Sigmoid colon (tissue), 7 donors: ENCODE data around the gene TBC1D22A. TPM values are rescaled to one million over a fixed set of nuclear protein-coding genes. Genes with fewer than 3 reads are reported as not detected.

Experiments used
- DNase-seq: peaks from one replicate; pipeline ENCODE4 v3.0.0-alpha.2; 2019
- H3K27ac ChIP-seq, 4 donors: fragments of 200-600 bp; sonication (generic); one replicate each; pipeline ENCODE4 v1.5.1; 2016 to 2019; ENCODE audit warnings: mild to moderate bottlenecking in 1 of 4
- H3K27me3 ChIP-seq, 3 donors: fragments of 200-600 bp; sonication (generic); one replicate each; pipeline ENCODE4 v1.5.1; 2019; ENCODE audit warnings: mild to moderate bottlenecking in 1 of 3
- H3K36me3 ChIP-seq, 4 donors: fragments of 200-600 bp; sonication (generic); one replicate each; pipeline ENCODE4 v1.5.1; 2016 to 2019
- H3K4me1 ChIP-seq, 4 donors: fragments of 200-600 bp; sonication (generic); one replicate each; pipeline ENCODE4 v1.5.1; 2017 to 2019
- H3K4me3 ChIP-seq, 4 donors: fragments of 200-600 bp; sonication (generic); one replicate each; pipeline ENCODE4 v1.5.1; 2017 to 2019; ENCODE audit warnings: mild to moderate bottlenecking in 2 of 4, moderate library complexity in 1 of 4
- H3K9me3 ChIP-seq, 4 donors: fragments of 200-600 bp in 3 of 4; sonication (generic) in 3 of 4; one replicate each; pipeline versions ENCODE4 v1.5.1 to v1.6.1; 2013 to 2019
- EP300 ChIP-seq, 4 donors: sonication (generic); formaldehyde crosslinking; IDR thresholded peaks; one replicate each; pipeline ENCODE4 v1.6.1; 2017; ENCODE audit warnings: antibody characterized with exemption in 4 of 4
- POLR2A ChIP-seq, 2 donors: fragments of 450-650 bp; IDR thresholded peaks; one replicate each; pipeline ENCODE4 v1.6.1; 2016; ENCODE audit warnings: antibody characterized with exemption in 2 of 2, mild to moderate bottlenecking in 2 of 2, moderate library complexity in 2 of 2
- POLR2AphosphoS5 ChIP-seq, 4 donors: sonication (generic); formaldehyde crosslinking; IDR thresholded peaks; one replicate each; pipeline ENCODE4 v1.6.1; 2017; ENCODE audit warnings: antibody characterized with exemption in 4 of 4
- WGBS, 2 donors: extraction: QIAGEN DNeasy Blood & Tissue Kit; methylation state at CpG; one replicate each; pipeline ENCODE4 v1.1.7; 2013; 5-methylcytosine and 5-hydroxymethylcytosine counted together
- intact Hi-C: fragments of 100-400 bp; cut with DNase I; formaldehyde crosslinking; loops from one replicate; pipeline ENCODE4 v1.15.1; 2023
- polyA plus RNA-seq, 3 donors: library from polyadenylated mRNA; stranded (reverse); fragments of 200-250 nt; gene quantifications; one replicate each; pipeline ENCODE4 v1.2.3, GENCODE V29; 2013
- total RNA-seq, 4 donors: library from RNA; depleted of rRNA; stranded (reverse); fragments of >200 nt; gene quantifications; one replicate each; pipeline ENCODE4 v1.1.0, GENCODE V29; 2016
- TF ChIP-seq, protein P1 (sequence below), 4 experiments: fragments of 450-650 bp in 3 of 4; fragments of 200-600 bp in 1 of 4; IDR thresholded peaks; one replicate each; pipeline ENCODE4 v1.5.1; 2016 to 2019; ENCODE audit warnings: antibody characterized with exemption in 4 of 4, mild to moderate bottlenecking in 3 of 4, moderate library complexity in 2 of 4
- donor health status: healthy with polysubstance abuse.
- donor health status: Bipolar disorder and iron deficiency.
- donor health status: healthy.

The TBC1D22A gene
- total and polyA plus RNA-seq, 7 donors = 13.6 to 34.6 (median 14.3) TPM

DNA sequence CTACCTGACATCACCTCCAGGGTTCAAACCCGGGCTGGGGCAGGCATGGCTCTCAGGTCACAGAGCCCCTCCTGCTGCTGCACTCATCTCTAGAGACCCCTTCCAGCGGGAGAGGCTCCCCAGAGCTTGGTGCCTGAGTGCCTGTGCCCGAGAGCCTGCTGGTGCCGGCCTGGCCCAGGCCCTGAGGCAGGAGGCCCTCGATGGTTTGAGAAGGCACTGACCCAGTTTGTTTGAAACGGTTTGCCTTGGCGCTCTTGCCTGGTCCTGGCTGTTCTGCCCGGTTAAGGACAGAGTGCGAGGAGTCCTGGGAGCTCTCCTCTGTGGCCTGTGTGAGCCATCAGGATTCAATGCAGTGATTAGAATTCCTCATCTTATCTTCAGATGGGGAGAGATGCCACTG lies 88.9 kb downstream of the TBC1D22A start:
- H3K9me3 ChIP-seq = no peaks in the 10 kb centered on the region
- no peaks in the 10 kb centered on the region for H3K36me3 ChIP-seq
- no peak overlapping the region for H3K4me3 ChIP-seq
- H3K27me3 ChIP-seq = no peaks in the 10 kb centered on the region
- 97 to 98% methylated on average over 9 of the region's 9 CpGs for WGBS, 2 donors
- peaks cover 0 to 1% (median under 1%) of the 10 kb centered on the region in 4 donors for H3K4me1 ChIP-seq
- no peak for DNase-seq
- no peak overlapping the region for H3K27ac ChIP-seq
- TF ChIP-seq, protein P1, sequence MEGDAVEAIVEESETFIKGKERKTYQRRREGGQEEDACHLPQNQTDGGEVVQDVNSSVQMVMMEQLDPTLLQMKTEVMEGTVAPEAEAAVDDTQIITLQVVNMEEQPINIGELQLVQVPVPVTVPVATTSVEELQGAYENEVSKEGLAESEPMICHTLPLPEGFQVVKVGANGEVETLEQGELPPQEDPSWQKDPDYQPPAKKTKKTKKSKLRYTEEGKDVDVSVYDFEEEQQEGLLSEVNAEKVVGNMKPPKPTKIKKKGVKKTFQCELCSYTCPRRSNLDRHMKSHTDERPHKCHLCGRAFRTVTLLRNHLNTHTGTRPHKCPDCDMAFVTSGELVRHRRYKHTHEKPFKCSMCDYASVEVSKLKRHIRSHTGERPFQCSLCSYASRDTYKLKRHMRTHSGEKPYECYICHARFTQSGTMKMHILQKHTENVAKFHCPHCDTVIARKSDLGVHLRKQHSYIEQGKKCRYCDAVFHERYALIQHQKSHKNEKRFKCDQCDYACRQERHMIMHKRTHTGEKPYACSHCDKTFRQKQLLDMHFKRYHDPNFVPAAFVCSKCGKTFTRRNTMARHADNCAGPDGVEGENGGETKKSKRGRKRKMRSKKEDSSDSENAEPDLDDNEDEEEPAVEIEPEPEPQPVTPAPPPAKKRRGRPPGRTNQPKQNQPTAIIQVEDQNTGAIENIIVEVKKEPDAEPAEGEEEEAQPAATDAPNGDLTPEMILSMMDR (IDR thresholded peaks at IDR 0.05) = no peak
- no peak for TF ChIP-seq EP300 (IDR thresholded peaks at IDR 0.05)
- no peak for TF ChIP-seq POLR2A (IDR thresholded peaks at IDR 0.05)
- no peak for TF ChIP-seq POLR2AphosphoS5 (IDR thresholded peaks at IDR 0.05)
- intact Hi-C loops = no loop called here

GRCh38 chr22:46851941-46852340 lies 89.5 kb downstream of the TBC1D22A start:
- no peak for DNase-seq
- 85 to 94% methylated on average over 9 of the region's 9 CpGs for WGBS, 2 donors
- Histone ChIP-seq H3K4me3 (no peak overlapping the region), H3K27ac (no peak overlapping the region), H3K9me3 (no peaks in the 10 kb centered on the region), H3K4me1 (no peaks in the 10 kb centered on the region), H3K36me3 (no peaks in the 10 kb centered on the region), H3K27me3 (no peaks in the 10 kb centered on the region)
- intact Hi-C loops = no loop called here
- TF ChIP-seq, protein P1 (IDR thresholded peaks at IDR 0.05) = no peak
- TF ChIP-seq EP300 (IDR thresholded peaks at IDR 0.05) = no peak
- TF ChIP-seq POLR2AphosphoS5 (IDR thresholded peaks at IDR 0.05) = no peak
- no peak for TF ChIP-seq POLR2A (IDR thresholded peaks at IDR 0.05)

DNA sequence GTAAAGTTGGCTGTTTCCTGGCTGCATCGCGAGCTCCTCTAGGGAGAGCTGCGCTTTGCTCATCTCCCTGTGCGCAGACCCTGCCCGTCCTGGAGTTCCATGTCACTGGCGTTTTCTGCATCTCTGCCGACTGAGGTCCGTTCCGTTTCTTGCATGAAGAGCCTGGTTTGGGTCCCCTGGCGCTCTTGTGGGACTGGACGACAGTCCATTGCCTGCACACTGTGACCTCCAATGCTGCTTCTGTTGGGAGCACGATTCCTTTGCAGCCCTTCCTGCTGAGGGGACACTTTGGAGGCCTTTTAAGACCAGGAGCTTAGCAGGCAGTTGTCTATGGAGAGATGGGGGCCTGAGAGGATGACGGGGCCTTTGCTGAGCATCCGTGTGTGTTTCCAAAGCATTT lies 90.3 kb downstream of the TBC1D22A start:
- H3K27me3 ChIP-seq = no peaks in the 10 kb centered on the region
- no peak for TF ChIP-seq POLR2A (IDR thresholded peaks at IDR 0.05)
- 97% methylated on average over 14 of the region's 14 CpGs for WGBS, 2 donors
- no peaks in the 10 kb centered on the region for H3K4me1 ChIP-seq
- no peak overlapping the region for H3K4me3 ChIP-seq
- intact Hi-C loops = no loop called here
- H3K36me3 ChIP-seq = no peaks in the 10 kb centered on the region
- no peak overlapping the region for H3K27ac ChIP-seq
- no peak for DNase-seq
- H3K9me3 ChIP-seq = no peaks in the 10 kb centered on the region

DNA sequence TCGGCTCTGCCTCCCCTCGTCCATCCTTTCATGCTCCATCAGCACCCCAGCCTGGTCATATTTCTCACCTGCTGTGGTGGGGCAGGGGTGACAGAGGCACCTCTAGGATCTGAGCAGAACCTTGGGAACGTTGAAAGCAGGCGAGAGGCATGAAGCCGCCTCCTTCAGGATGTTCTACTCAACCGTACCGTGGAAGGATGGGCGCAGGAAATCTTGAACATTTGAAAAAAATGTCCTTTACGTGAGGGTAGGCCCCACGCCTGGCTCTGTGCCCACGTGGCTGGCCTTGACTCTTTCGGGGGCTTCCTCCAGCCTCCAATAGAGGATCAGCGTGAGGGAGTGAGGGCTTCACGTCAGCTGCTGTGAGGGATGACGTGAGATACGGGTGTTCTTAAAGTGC lies 90.7 kb downstream of the TBC1D22A start:
- TF ChIP-seq POLR2A (IDR thresholded peaks at IDR 0.05) (no peak), EP300 (IDR thresholded peaks at IDR 0.05) (no peak), POLR2AphosphoS5 (IDR thresholded peaks at IDR 0.05) (no peak)
- TF ChIP-seq, protein P1 (IDR thresholded peaks at IDR 0.05) = no peak
- Histone ChIP-seq H3K4me3 (no peak overlapping the region), H3K27me3 (no peaks in the 10 kb centered on the region), H3K4me1 (no peaks in the 10 kb centered on the region), H3K9me3 (no peaks in the 10 kb centered on the region), H3K36me3 (no peaks in the 10 kb centered on the region), H3K27ac (no peak overlapping the region)
- no peak for DNase-seq
- intact Hi-C loops = no loop called here
- WGBS, 2 donors = 94 to 95% methylated on average over 16 of the region's 16 CpGs

DNA sequence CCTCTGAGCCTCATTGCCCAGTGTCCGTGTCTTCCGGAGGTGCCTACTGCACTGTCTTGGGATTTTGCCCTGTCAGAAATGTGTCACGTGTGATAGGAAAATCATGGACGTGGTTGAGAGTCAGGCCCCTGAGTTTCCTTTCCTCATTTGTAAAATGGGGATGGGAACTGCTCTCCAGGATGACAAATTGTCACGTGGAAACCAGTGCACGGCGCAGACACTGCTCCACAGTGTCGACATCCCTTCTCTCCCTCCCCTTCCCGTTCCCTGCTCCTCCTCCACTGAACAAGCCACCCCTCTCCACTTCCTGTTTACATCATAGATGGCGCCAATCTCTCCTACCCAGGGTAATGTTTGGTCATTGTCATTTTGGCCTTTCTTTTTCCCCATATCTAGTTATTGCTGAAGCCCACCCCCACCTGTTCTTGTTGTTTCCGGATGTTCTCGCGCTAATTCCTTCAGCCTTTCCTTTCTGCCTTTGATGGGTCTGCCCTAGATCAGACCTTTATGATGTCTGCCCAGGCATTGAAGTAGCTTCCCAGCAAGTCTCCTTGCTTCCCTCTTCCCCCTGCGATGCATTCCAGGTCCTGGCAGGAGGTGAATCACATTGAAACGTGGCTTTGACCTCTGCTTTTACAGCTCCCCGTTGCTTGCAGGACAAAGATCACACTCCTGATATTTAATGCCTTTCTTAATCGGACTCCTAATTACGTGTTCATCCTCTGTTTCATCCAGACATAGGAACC lies 91.8 kb downstream of the TBC1D22A start:
- TF ChIP-seq POLR2A (IDR thresholded peaks at IDR 0.05) (no peak), POLR2AphosphoS5 (IDR thresholded peaks at IDR 0.05) (peak in 2 of 4 donors; percentile 6 to 46), EP300 (IDR thresholded peaks at IDR 0.05) (peak in 1 of 4 donors; percentile 48)
- intact Hi-C loops = no loop called here
- Histone ChIP-seq H3K27me3 (no peaks in the 10 kb centered on the region), H3K4me1 (no peaks in the 10 kb centered on the region), H3K9me3 (no peaks in the 10 kb centered on the region), H3K27ac (peak overlapping the region in 1 of 4 donors; percentile 0), H3K4me3 (no peak overlapping the region), H3K36me3 (no peaks in the 10 kb centered on the region)
- WGBS, 2 donors = 83 to 85% methylated on average over 18 of the region's 18 CpGs
- peak; percentile 82 for DNase-seq
